Mesenchymal stem cell (in vitro differentiated cells and primary cell): ENCODE data around the gene SORCS1.
"Not testable (repeated sequence)": the region's sequence is repeated elsewhere in the genome, so short reads cannot be mapped to it uniquely, and the experiment has no call there.

Experiments
- DNase-seq: peaks from one replicate; pipeline ENCODE4 v3.0.0-alpha.2; 2013
- H2AFZ ChIP-seq: one replicate; pipeline ENCODE4 v1.6.1; 2013; ENCODE audit warnings: low read depth, mild to moderate bottlenecking, control low read depth, inconsistent platforms, low read length, moderate library complexity
- H2AK5ac ChIP-seq: 2 replicates; pipeline ENCODE4 v1.6.1; 2013; ENCODE audit warnings: low read length, moderate library complexity, mild to moderate bottlenecking, inconsistent platforms; ENCODE audit not compliant: severe bottlenecking
- H2BK120ac ChIP-seq: one replicate; pipeline ENCODE4 v1.6.1; 2013; ENCODE audit warnings: low read depth, mild to moderate bottlenecking, inconsistent platforms, low read length, moderate library complexity
- H2BK12ac ChIP-seq, 2 experiments: one replicate each; pipeline ENCODE4 v1.6.1; 2013; ENCODE audit warnings: inconsistent platforms in 2 of 2, low read length in 2 of 2, mild to moderate bottlenecking in 2 of 2, moderate library complexity in 2 of 2, control low read depth in 1 of 2
- H2BK15ac ChIP-seq: one replicate; pipeline ENCODE4 v1.6.1; 2013; ENCODE audit warnings: mild to moderate bottlenecking, low read depth, inconsistent platforms; ENCODE audit not compliant: poor library complexity, severe bottlenecking
- H2BK5ac ChIP-seq: 2 replicates; pipeline ENCODE4 v1.6.1; 2013; ENCODE audit warnings: low read depth, mild to moderate bottlenecking, low read length, control low read depth, inconsistent platforms; ENCODE audit not compliant: poor library complexity, severe bottlenecking
- H3K14ac ChIP-seq, 2 experiments: one replicate each; pipeline ENCODE4 v1.6.1; 2013; ENCODE audit warnings: inconsistent platforms in 2 of 2, low read length in 2 of 2, control low read depth in 1 of 2, mild to moderate bottlenecking in 1 of 2, moderate library complexity in 1 of 2
- H3K18ac ChIP-seq, 2 experiments: one replicate each; pipeline ENCODE4 v1.6.1; 2013; ENCODE audit warnings: inconsistent platforms in 2 of 2, low read length in 2 of 2, control low read depth in 1 of 2, low read depth in 1 of 2, mild to moderate bottlenecking in 1 of 2
- H3K23ac ChIP-seq, 2 experiments: one replicate each; pipeline ENCODE4 v1.6.1; 2013; ENCODE audit warnings: inconsistent platforms in 2 of 2, low read length in 2 of 2, mild to moderate bottlenecking in 2 of 2, moderate library complexity in 2 of 2, control low read depth in 1 of 2
- H3K27ac ChIP-seq: 2 replicates; pipeline ENCODE4 v1.5.1; 2013; ENCODE audit warnings: mild to moderate bottlenecking, moderate library complexity, low read length, control low read depth, inconsistent platforms; ENCODE audit not compliant: poor library complexity, severe bottlenecking
- H3K27me3 ChIP-seq, 2 experiments: 2 replicates each; pipeline versions ENCODE4 v1.6.1 to v1.7.0; 2013; ENCODE audit warnings: low read length in 2 of 2, mild to moderate bottlenecking in 2 of 2, moderate library complexity in 2 of 2, control low read depth in 1 of 2, inconsistent platforms in 1 of 2; ENCODE audit not compliant: control insufficient read depth in 1 of 2, insufficient read depth in 1 of 2
- H3K36me3 ChIP-seq, 2 experiments: 2 replicates each; pipeline versions ENCODE4 v1.6.1 to v1.7.0; 2013; ENCODE audit warnings: low read length in 2 of 2, control low read depth in 1 of 2, inconsistent platforms in 1 of 2, low read depth in 1 of 2, mild to moderate bottlenecking in 1 of 2; ENCODE audit not compliant: insufficient read depth in 2 of 2, control insufficient read depth in 1 of 2
- H3K4ac ChIP-seq, 2 experiments: one replicate each; pipeline ENCODE4 v1.6.1; 2013; ENCODE audit warnings: inconsistent platforms in 2 of 2, low read length in 2 of 2, mild to moderate bottlenecking in 2 of 2, moderate library complexity in 2 of 2, control low read depth in 1 of 2, low read depth in 1 of 2
- H3K4me1 ChIP-seq: 2 replicates; pipeline ENCODE4 v1.6.1; 2013; ENCODE audit warnings: low read depth, low read length, control low read depth; ENCODE audit not compliant: control insufficient read depth, insufficient read depth
- H3K4me2 ChIP-seq: 2 replicates; pipeline ENCODE4 v1.6.1; 2013; ENCODE audit warnings: low read length, mild to moderate bottlenecking, inconsistent platforms; ENCODE audit not compliant: poor library complexity, severe bottlenecking
- H3K4me3 ChIP-seq, 2 experiments: 2 replicates each; pipeline versions ENCODE4 v1.5.1 to v1.7.0; 2013; ENCODE audit warnings: low read length in 2 of 2, mild to moderate bottlenecking in 2 of 2, control low read depth in 1 of 2, low read depth in 1 of 2; ENCODE audit not compliant: insufficient read depth in 1 of 2
- H3K79me1 ChIP-seq: replicated peaks from 2 replicates; pipeline ENCODE4 v1.6.1; 2013; ENCODE audit warnings: mild to moderate bottlenecking, control low read depth, low read length, inconsistent platforms; ENCODE audit not compliant: poor library complexity, severe bottlenecking
- H3K9ac ChIP-seq: 2 replicates; pipeline ENCODE4 v1.7.0; 2013; ENCODE audit warnings: mild to moderate bottlenecking, low read length, moderate library complexity
- H3K9me3 ChIP-seq: 2 replicates; pipeline ENCODE4 v1.7.0; 2013; ENCODE audit warnings: mild to moderate bottlenecking, low read length; ENCODE audit not compliant: control insufficient read depth
- H4K8ac ChIP-seq: one replicate; pipeline ENCODE4 v1.6.1; 2013; ENCODE audit warnings: inconsistent platforms, mild to moderate bottlenecking, low read length, moderate library complexity
- H4K91ac ChIP-seq: one replicate; pipeline ENCODE4 v1.6.1; 2013; ENCODE audit warnings: mild to moderate bottlenecking, low read length, inconsistent platforms
- WGBS: methylation state at CpG from one replicate; pipeline ENCODE4 v1.1.7; 2013; ENCODE audit warnings: mixed read lengths; 5-methylcytosine and 5-hydroxymethylcytosine counted together

SORCS1 gene

GRCh38 chr10:106928151-106928550 is 236.4 kb downstream of the SORCS1 start:
- not testable (repeated sequence) for H3K23ac ChIP-seq, H3K14ac ChIP-seq, H3K27me3 ChIP-seq, H3K4me3 ChIP-seq, H4K91ac ChIP-seq, H3K4ac ChIP-seq, H3K4me2 ChIP-seq, H3K18ac ChIP-seq, DNase-seq, H2AK5ac ChIP-seq, H2BK15ac ChIP-seq, H3K36me3 ChIP-seq, H2BK120ac ChIP-seq, H2BK12ac ChIP-seq, H3K79me1 ChIP-seq, H4K8ac ChIP-seq, H3K9ac ChIP-seq, H3K27ac ChIP-seq, H2BK5ac ChIP-seq, H3K4me1 ChIP-seq, H3K9me3 ChIP-seq, H2AFZ ChIP-seq
- 92% methylated on average over 32 of the region's 33 CpGs for WGBS

DNA sequence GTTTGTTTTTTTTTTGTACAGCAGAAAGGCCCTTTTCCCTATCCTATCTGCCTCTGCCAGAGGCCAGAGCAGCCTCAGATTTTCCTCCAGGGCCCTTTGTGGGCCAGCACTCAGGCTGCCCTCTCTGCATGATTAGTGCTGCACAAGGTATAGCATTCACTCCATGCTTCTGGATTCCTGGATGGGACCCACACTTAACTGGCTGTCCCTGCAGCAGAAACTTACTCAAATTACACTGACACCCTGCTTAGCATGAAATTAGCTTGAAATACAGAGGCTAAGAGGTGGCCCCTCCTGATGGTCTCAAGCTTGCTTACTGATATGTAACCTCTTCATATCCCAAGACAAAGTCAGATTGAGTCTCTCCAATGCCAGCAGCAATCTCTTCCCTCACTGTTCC is 239.3 kb downstream of the SORCS1 start:
- Histone ChIP-seq H2BK120ac (no peak overlapping the region), H2AFZ (no peak overlapping the region), H3K18ac (no peak overlapping the region), H3K36me3 (no peaks in the 10 kb centered on the region), H2BK12ac (no peak overlapping the region), H3K23ac (no peak overlapping the region), H2BK5ac (no peak overlapping the region), H3K9ac (no peak overlapping the region), H3K4ac (no peak overlapping the region), H3K79me1 (no peaks in the 10 kb centered on the region), H3K27ac (no peak overlapping the region), H4K8ac (no peak overlapping the region), H3K4me1 (no peaks in the 10 kb centered on the region), H3K14ac (no peak overlapping the region), H3K27me3 (no peaks in the 10 kb centered on the region), H3K4me2 (no peak overlapping the region), H2BK15ac (no peak overlapping the region), H4K91ac (no peak overlapping the region), H2AK5ac (no peak overlapping the region), H3K9me3 (no peaks in the 10 kb centered on the region), H3K4me3 (no peak overlapping the region)
- no peak for DNase-seq

GRCh38 chr10:106920538-106920937 is 244.0 kb downstream of the SORCS1 start:
- no peak for DNase-seq
- Histone ChIP-seq H4K8ac (no peak overlapping the region), H4K91ac (no peak overlapping the region), H3K23ac (no peak overlapping the region), H3K4me1 (no peaks in the 10 kb centered on the region), H3K36me3 (no peaks in the 10 kb centered on the region), H2BK120ac (no peak overlapping the region), H3K79me1 (no peaks in the 10 kb centered on the region), H3K4me3 (no peak overlapping the region), H3K27me3 (no peaks in the 10 kb centered on the region), H2BK12ac (no peak overlapping the region), H2AFZ (no peak overlapping the region), H3K9ac (no peak overlapping the region), H3K4me2 (no peak overlapping the region), H3K18ac (no peak overlapping the region), H2AK5ac (no peak overlapping the region), H3K14ac (no peak overlapping the region), H2BK5ac (no peak overlapping the region), H3K4ac (no peak overlapping the region), H2BK15ac (no peak overlapping the region), H3K9me3 (no peaks in the 10 kb centered on the region), H3K27ac (no peak overlapping the region)
- 75% methylated on average over 4 of the region's 4 CpGs for WGBS

DNA sequence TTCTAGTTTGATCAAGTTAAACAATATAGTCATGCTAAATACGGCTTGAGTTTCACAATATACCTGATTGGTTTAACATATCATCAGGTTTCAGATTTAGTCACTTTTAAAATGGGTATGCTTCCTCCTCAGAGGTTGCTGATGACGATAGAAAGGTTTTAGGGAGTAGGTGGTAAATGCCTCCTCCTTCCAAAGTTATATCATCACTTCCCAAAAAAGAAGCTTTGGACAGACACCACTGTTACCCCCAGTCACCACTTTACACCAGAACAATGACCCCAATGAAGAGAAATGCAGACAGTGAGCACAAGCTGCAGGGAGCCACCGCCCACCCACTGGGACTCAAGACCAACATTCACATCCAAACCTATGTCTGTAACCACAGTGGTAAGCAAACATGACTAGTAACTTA is 244.6 kb downstream of the SORCS1 start:
- Histone ChIP-seq H3K9me3 (no peaks in the 10 kb centered on the region), H3K23ac (no peak overlapping the region), H3K18ac (no peak overlapping the region), H3K4me2 (no peak overlapping the region), H3K14ac (no peak overlapping the region), H3K4me1 (no peaks in the 10 kb centered on the region), H4K91ac (no peak overlapping the region), H2AK5ac (no peak overlapping the region), H3K4ac (no peak overlapping the region), H3K27me3 (no peaks in the 10 kb centered on the region), H3K9ac (no peak overlapping the region), H2BK5ac (no peak overlapping the region), H2BK12ac (no peak overlapping the region), H3K36me3 (no peaks in the 10 kb centered on the region), H3K27ac (no peak overlapping the region), H4K8ac (no peak overlapping the region), H2BK120ac (no peak overlapping the region), H3K4me3 (no peak overlapping the region), H2BK15ac (no peak overlapping the region), H3K79me1 (no peaks in the 10 kb centered on the region), H2AFZ (no peak overlapping the region)
- no peak for DNase-seq
- 20% methylated on average over 1 of the region's 3 CpGs for WGBS
